Activated CD4-positive, alpha-beta T cell treated with anti-CD3 and anti-CD28 coated beads for 48 hours (primary cell): Measurements from ENCODE around the gene OSBPL5.

Experiments used
- DNase-seq: peaks from one replicate; pipeline ENCODE4 v3.0.0-alpha.2; 2020

Gene OSBPL5, protein sequence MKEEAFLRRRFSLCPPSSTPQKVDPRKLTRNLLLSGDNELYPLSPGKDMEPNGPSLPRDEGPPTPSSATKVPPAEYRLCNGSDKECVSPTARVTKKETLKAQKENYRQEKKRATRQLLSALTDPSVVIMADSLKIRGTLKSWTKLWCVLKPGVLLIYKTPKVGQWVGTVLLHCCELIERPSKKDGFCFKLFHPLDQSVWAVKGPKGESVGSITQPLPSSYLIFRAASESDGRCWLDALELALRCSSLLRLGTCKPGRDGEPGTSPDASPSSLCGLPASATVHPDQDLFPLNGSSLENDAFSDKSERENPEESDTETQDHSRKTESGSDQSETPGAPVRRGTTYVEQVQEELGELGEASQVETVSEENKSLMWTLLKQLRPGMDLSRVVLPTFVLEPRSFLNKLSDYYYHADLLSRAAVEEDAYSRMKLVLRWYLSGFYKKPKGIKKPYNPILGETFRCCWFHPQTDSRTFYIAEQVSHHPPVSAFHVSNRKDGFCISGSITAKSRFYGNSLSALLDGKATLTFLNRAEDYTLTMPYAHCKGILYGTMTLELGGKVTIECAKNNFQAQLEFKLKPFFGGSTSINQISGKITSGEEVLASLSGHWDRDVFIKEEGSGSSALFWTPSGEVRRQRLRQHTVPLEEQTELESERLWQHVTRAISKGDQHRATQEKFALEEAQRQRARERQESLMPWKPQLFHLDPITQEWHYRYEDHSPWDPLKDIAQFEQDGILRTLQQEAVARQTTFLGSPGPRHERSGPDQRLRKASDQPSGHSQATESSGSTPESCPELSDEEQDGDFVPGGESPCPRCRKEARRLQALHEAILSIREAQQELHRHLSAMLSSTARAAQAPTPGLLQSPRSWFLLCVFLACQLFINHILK

DNA sequence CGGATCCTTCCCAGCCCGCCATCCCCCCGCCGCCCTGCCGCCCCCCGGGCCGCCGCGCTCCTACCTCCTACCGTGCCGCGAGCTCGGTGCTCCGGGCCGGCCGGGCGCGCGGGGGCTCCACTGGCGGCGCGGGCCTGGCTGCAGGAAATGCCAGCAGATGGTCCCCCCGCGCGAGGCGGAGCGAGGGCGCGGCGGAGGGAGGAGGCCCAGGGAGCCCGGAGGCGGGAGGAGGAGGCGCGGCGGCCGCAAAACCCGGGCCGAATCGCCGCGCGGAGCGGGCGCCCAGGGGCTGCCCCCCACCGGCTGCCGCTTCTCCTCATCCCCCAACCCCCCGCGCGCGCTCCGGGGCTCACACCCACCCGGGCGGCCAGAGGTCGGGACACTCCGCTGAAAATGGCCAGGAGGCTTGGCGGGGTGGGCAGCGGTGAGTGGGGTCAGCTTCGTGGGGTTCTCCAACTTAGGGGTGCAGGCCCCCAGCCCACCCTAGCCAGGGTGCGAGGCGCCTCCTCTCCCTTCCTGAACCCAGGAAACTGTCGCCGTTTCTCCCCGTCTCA, at the start of gene OSBPL5:
OSBPL5 (minus strand) TSS at position 159 of the 554 bp plus-strand sequence. CDS start 36,162 bp downstream, outside the sequence.
- DNase-seq, result peak; percentile 59

DNA sequence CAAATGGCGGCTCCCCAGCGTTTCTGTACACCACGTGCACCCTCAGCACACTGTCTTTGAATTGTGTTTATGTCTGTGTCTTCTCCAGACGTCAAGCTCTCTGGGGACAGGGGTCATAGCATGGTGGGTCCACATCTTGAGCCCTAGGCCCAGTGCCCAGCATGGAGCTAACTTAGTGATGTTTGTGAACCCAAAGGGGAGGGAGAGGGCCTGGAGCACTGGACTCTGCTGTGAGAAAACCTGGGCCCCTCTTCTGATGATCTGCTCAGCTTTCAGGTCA, 49.2 kb upstream of the OSBPL5 start:
- no peak for DNase-seq

GRCh38 chr11:3213659-3214419, 48.7 kb upstream of the OSBPL5 start:
- no peak for DNase-seq

GRCh38 chr11:3208272-3208671, 43.2 kb upstream of the OSBPL5 start:
- DNase-seq, result no peak

DNA sequence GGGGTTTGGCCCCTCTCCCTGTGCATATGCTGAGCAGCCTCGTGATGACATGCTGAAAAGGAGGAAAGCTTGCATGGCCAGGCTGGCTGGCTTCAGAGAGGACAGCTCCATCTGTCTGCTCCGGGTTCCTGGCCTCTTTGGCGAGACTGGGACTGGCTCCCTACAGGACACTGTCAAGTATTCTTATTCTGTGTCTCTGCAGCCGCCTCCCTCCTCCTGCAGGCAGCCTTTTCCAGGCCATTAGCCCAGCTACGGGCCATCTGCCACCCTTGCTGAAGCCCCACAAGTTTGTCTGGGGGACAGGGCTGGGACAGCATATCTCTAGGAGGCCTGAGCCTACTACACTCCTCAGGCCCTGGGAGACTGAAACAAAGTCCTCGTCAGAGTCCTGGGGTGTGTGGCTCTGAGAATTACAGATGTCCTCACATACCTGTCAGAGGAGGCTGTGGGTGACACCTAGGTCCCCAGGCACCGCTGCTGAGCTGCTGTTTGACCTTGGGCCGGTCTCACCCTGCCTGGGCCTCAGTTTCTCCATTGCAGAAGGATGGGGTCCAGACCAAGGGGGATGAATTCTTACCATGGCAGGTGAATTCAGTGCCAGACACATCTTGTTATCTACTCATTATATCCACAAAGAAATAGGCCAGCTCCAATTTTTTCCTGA, 42.5 kb upstream of the OSBPL5 start:
- no peak for DNase-seq

- DNase-seq, result no peak
Measured at GRCh38 chr11:3206922-3207204, 41.8 kb upstream of the OSBPL5 start.

DNA sequence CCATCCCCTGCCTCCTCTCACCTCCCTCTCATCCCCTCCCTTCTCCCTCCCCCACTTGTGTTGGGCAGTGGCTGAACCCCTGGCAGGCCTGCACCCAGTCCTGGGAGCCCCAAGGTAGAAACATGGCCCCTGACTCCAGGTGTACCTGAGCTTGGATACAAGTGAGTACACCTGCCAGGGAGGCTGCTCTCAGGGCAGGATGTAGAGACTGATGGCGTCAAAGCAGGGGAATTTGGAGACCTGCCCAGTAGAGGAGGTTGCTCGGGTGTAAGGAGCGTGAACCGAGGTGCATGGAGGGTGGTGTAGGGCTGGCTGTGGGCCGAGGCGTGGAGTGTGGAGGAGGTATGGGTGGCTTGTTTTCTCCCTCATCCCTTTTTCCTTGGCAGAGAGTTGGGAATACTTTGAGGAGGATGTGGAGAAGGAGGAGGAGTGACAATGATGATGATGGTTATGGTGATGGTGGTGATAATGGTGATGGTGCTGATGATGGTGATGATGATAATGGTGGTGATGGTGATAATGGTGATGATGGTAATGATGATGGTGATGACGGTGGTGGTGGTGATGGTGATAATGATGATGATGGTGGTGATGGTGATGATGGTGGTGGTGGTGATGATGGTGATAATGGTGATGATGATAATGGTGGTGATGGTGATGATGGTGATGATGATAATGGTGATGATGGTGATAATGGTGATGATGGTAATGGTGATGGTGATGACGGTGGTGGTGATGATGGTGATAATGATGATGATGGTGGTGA, 41.2 kb upstream of the OSBPL5 start:
- no peak for DNase-seq

DNA sequence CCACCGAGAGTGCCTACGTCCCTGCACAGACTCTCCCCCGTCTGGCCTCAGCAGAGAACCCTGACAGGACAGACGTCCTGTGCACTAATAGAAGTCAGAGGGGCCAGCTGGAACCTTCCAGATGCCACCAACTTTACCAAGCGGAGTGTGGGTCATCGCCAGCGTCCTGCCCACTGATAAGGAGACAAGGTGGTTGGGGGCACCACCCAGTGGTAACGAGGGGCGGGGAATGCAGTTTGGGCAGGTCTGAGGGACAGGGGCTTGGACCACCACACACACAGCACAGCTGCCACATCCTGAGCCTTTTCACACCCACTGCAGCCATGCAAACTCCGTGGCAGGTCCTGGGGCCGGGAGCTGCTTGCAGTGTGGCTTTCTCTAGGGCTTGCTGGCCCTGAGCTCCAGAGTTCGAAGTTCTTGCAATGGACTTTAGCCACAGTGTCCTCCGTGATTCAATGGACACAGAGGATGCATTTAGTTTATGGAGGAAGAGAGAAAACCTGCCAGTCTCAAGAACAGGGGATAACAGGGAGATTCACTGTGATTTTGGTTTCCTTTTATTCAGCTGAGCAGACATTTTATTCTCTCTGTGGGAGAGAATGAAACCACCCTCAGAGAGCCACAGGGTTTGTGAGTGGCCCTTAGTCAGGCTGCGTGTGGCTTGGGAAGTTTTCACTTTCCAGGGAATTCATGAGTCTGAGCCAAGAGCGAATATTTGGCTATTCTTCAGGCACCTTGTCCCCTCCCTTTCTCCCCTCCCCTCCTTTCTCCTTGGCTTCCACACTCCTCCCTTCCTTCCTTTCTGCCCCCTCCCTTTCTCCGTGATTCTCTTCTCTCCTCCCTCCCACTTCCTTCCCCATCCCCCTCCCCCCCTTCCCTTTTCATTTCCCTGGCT, 40.4 kb upstream of the OSBPL5 start:
- no peak for DNase-seq

DNA sequence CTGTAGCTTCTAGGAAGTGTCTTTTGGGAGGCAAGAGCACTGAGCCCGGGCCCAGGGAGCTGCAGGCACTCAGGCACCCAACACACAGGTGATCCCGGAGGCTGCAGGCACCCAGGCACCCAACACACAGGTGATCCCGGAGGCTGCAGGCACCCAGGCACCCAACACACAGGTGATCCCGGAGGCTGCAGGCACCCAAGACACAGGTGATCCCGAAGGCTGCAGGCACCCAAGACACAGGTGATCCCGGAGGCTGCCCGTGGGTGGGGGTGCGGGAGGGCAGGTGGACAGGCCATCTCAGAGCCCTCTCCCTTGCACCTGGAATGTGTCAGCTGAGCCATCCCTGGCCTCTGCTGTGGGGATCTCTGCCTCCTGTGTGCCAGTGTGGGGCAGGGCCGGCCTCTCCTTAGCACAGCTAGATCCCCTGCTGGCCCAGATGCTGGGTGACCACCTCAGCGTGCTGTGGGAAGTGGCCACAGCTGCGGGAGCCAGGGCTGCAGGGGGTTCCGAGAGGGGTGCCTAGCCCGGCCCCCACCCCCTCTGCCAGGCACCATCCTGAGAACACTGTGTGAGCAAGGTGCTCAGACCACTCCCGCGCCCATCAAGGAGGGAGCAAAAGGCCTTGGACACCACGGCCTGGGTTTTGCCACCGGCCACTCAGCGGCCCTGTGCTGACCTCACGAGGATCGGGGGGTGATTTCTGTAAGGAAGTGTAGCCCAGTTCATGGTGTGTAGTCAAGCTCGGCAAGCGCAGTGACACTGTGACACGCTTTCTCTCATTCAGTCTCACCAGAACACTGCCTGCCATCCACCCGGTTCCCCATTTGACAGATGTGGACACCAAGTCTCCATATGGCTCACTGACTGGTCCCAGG, 39.3 kb upstream of the OSBPL5 start:
- DNase-seq, result no peak

DNA sequence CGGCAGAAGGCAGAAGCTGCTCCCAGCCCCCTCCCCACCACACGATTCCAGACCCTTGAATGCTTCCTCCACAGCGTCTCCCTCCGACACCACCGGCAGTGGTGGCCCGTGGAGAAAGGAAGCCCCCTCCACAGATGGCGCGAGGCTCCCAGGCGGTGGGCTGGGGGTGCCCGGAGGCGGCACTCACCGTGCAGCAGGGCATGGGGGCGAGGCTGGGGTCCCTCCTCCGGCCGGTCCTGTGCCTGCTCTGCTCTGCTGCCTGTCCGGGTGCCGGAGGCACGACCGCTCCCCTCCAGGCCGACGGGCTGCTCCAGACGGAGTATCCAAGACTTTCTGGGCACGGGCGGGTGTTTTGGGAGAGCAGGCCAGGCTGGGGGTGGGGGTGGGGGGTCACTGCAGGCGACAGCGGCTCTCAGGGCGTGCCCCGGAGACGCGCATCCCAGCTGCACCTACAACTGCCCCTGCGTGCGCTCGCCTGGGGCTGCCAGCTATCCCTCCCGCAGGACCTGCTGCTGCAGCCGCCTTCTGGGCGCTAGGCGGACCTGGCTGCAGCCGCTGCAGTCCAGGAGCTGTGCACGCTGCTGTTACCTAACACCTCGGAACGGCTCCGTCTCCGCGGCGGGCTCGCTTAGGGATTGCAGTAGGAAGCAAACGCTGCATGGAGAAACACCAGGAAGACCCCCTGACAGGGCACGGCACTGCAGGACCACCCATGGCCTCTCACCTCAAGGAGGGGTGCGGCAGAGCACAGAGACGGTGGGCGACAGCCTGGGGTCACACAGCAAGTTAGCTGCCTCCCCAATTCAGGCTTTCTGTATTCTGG, 38.3 kb upstream of the OSBPL5 start:
- no peak for DNase-seq

DNA sequence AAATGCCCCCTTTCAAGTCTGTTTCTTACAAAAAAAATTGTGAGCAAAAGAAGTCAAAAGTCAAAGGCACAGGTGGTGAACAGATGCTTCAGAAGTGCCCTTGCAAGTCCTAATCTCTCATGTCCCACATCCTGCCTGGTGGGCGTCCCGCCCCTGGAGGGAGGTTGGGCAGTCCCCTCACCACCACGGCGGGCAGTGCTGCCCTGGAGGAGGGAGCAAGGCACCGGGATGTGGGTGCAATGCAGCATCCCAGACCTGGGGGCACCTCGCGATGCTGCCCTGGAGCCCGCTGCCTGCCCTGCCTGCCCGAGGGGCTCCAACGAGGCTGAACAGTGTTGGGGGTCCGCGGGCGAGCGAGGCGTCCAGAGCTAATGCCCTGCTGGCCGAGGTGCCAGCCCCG, 37.6 kb upstream of the OSBPL5 start:
- DNase-seq, result no peak

DNA sequence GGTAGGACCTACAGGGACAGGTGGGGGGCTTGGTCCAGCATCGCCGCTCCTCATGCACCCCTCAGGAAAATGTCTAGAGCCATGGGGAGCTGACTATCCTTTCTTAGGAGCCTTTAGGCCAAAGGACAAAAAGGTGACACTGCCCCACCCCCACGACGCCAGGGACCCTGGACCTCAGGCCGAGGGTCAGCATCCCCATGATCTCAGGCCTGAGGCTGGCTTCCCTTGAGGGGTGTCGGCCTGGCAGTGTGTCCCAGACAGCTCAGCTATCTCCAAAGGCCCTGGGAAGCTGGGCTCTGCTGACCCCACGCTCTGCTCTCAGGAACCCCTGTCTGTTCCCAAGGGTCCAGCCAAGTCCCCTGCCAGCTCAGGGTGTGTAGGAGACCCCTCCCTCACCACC, 37.2 kb upstream of the OSBPL5 start:
- DNase-seq, result no peak

GRCh38 chr11:3201677-3202181, 36.6 kb upstream of the OSBPL5 start:
- no peak for DNase-seq

DNA sequence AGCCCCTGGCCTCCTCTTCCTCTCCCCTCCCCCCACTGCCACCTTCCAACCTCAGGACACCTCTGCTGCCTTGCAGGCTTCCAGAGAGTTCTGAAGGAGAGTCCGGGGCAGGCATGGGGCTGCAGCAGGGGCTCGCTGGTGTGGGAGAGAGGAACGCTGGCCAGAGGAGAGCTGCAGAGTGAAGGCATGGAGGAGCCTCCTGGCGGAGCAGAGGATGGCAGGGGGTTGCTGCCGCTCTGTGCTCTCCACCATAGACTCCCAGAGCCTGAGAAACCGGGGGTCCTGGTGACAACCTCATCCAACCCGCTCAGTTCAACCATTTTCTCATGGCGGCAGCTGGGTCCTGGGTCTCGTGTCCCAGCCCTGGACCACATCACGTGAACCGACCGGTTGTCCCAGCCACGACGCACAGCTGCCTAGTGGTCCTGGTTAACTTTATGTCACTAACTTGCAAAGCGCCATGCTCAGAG, 36.0 kb upstream of the OSBPL5 start:
- DNase-seq, result no peak

DNA sequence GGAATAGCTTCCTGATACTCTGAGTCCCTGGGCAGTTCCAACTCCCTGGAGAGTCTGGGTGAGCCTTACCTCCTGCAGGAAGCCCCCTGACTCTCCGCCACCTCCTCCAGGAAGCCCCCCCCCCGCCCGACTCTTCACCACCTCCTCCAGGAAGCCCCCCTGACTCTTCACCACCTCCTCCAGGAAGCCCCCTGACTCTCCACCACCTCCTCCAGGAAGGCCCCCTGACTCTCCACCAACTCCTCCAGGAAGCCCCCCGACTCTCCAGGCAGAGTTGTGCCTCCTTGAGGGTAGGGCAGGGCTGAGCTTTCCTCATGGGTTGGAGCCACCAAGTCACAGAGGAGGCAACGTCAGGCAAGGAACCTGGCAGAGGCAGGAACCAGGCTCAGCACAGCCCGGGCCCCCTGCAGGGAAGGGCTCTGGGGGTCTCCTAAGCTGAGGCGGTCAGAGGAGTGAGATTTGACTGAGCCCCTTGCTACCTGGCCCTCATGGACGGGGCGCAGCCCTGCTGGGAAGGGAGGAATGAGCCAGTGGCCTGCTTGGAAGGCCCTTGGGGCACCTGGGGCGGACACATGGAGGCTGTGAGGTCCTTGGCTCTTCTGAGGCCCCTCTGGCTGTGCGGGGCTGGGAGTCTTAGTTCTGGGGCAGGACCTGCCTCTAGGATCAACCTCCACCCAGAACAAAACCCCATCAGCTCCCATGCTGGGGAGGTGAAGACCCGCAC, 35.4 kb upstream of the OSBPL5 start:
- no peak for DNase-seq

DNA sequence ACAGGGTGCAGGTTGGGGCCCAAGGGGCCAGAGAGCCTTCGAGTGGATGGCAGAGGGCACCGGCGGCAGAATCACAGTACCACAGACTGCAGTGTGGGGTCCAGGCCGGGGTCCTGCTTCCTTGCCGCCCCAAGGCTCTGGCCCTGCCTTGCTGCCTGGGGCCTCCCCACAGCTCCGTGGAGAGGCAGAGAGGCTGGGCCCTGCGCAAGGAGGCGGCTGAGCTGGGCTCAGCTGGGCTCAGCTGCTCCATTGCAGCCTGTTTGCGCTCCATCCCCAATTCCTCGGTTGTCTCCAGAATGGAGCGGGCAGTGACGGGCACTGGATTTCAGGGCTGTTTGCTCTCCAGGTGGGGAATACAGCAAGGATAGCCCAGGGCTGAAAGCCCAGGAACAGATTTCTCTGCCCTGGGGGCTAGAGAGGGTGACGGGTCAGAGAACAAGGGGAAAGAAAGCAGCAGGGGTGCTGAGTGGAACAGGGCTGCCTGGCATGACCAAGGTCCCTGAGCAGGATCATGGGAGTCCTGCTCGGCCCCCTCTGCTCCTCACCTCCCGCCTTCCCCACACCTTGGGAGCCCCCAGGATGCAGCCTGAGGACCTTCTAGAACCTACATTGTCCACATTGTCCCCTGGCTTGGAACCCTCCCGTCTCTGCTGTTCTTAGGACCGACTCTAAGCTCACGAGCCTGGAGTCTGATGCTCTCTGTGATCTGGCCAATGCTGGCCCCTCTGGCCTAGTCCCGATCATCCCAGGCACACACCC, 34.6 kb upstream of the OSBPL5 start:
- no peak for DNase-seq

GRCh38 chr11:3198815-3199214, 33.7 kb upstream of the OSBPL5 start:
- no peak for DNase-seq
